Stimulated activated CD4-positive, alpha-beta T cell treated with anti-CD3 and anti-CD28 coated beads, Interleukin-2, amount 100 ng/mL, for 24 hours (primary cell): ENCODE measurements around the gene UBE2M.
"Not testable (repeated sequence)": the region's sequence is repeated elsewhere in the genome, so short reads cannot be mapped to it uniquely, and the experiment has no call there.

ENCODE experiments used
- DNase-seq, 2 donors: peaks; one replicate each; pipeline ENCODE4 v3.0.0-alpha.2; 2020

The UBE2M gene

DNA sequence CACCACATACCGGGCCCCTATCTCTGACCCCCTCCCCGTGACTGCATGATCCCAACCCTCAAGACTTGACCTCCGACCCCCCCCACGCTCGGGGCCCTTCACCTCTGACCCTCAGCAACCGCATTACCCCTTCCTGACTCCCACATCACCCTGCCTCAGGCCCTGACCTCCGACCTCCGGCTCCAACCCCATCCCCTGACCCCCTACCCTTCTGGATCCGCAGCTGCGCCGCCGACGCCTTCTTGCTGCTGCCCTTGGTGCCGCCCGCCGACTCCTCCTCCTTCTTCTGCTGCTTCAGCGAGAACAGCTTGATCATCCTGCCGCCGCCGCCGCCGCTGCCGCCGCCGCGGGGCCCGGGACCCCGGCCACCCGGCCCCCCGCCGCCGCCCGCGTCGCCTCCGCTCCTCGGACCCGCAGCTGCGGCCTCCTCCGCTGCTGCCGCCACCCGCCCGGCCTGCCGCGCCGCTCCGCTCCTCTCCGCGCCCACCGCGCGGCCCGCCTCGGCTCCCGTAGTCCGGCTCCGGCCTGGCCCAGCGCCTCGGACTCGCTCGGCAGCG, at the start of gene UBE2M:
Gene UBE2M, minus strand, starts transcription at position 546 of the 557 bp plus-strand sequence. Its CDS starts 230 bp downstream, at position 316.
- peak; percentile 63 to 65 for DNase-seq

DNA sequence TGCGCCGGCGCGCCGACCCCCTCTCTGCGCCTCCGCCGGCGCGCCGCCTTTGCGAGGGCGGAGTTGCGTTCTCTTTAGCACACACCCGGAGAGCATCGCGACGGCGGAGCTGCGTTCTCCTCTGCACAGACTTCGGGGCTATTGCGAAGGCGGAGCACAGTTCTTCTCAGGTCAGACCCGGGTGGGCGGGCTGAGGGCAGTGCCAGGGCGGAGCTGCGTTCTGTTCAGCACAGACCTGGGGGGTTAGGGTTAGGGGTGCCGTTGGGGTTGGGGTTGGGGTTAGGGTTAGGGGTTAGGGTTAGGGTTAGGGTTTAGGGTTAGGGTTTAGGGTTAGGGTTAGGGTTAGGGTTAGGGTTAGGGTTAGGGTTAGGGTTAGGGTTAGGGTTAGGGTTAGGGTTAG, 48.8 kb upstream of the UBE2M start:
- DNase-seq = not testable (repeated sequence)

DNA sequence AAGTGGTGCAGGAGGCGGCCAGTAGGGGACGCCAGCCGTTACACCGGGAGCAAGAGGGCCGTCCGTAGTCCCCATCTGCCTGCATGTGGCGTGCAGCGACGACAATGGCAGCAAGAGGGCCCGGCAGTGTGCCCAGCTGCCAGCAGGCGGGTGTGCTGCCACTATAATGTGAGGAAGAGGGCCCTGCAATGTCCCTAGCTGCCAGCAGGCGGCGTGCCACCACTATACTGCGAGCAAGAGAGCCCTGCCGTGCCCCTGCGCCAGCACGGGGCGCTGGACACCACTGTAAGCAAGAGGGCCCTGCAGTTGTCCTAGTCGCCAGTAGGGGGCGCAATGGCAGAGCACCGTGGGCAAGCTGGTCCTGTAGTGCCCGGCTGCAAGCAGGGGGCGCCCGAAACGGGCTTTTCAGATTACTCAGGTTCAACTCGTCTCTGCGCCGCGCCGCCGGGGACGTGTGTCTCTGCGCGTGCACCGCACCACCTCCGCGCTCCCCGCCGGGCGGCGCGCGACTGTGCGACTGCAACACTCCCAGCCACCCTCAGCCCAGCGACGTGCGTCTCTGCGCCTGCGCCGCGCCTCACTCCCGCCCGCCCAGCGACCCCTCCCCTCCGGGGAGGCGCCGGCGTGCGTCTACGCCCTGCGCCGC, 48.0 kb upstream of the UBE2M start:
- not testable (repeated sequence) for DNase-seq

DNA sequence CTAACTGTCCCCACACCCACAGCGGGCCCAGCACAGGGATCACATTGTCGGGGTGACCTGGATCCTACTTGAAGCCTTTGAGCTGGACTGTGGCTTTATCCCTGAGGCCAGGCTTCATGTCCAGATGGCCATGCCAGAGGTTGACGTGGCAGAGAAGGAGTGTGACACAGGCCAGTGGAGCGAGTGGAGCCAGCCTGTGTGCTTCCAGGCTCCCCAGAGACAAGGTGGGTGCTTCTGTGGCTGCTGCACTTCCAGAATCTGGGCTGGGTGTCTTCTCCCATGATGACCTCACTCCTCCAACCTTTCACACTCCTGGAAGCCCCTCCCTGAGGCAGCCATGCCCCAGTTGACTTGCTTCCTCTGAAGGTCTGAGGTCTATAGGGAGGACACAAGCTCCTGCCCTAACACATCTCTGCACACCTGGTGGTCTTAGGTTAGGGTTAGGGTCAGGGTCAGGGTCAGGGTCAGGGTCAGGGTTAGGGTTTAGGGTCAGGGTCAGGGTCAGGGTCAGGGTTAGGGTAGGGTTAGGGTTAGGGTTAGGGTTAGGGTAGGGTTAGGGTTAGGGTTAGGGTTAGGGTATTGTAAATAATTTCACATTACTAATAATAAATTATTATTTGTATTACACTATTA, 27.8 kb upstream of the UBE2M start:
- DNase-seq = no peak

DNA sequence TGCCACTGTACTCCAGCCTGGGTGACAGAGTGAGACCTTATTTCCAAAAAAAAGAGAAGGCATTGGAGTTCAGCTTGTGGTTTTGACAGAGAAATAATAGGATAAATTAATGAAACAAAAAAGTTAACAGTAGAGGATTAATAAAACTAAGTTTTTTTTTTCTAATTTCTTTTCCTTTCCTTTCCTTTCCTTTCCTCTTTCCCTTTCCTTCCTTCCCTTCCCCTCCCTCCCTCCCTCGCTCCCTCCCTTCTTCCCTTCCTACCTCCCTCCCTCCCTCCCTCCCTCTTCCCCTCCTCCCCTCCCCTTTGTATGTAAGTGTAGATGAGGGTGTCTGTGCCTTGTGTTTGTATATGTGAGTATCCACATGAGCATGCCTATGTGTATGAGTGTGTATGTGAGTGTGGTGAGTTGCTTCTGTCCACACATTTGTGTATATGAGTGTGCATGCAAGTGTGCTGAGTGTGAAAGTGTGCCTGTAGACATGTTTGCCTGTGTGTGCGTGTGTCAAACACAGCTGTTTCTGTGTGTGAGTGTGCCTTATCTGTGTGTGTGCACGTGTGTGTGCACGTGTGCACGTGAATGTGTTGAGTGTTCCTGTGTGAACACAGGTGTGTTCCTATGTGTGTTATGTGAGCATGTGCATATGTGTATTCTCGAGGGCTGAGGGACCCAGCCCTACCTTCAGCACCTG, 27.2 kb upstream of the UBE2M start:
- DNase-seq = no peak

DNA sequence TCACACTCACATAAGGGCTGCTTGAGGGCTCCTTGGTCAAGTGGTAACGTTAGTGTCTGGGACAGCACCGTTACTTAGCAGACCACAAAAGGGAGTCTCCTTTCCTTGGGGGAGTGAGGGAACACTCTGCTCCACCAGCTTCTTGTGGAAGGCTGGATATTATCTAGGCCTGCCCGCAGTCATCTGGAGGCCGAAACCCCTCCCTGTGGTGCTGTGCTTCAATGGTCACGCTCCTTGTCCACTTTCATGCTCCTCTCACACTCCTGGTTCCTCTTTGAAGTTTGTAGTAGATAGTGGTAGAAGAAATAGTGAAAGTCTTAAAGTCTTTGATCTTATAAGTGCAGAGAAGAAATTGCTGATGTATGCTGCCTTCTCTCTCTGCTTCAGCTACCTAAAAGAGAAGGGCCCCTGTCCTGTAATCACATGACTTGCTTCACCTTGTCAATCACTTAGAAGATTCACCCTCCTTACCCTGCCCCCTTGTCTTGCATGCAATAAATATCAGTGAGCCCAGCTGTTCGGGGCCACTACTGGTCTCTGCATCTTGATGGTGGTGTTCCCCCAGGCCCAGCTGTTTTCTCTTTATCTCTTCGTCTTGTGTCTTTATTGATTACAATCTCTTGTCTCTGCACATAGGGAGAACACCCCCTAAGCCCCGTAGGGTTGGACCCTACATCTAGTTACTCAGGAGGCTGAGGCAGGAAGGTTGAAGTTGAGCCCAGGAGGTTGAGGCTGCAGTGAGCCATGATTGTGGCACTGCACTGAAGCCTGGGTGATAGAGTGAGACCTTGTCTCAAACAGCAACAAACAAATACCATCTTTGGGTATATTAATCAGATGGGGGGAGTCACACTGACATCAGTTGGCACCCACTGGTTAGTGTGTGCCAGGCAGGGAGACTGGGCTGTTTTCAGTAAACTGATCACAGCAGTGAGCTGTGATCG, 26.4 kb upstream of the UBE2M start:
- DNase-seq = no peak

DNA sequence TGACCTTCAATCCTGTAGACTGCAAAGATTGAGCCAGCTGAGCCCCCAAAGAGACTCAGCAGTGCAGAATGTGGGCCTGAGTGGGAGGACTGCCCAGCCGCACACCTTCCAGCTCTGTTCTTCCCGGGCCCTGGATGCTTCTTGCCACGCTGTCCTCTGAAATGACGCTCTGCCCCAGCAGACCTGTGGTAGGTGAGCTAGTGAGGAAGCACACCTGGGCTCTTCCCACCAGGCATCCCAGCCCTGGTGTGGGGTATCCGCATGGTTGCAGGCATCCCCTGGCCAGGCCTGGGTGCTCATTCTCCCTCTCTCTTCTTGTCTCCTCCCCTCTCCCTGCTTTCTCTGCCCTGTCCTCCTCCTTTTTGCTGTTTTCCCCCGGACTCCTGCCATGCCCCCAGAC, 24.6 kb upstream of the UBE2M start:
- no peak for DNase-seq

DNA sequence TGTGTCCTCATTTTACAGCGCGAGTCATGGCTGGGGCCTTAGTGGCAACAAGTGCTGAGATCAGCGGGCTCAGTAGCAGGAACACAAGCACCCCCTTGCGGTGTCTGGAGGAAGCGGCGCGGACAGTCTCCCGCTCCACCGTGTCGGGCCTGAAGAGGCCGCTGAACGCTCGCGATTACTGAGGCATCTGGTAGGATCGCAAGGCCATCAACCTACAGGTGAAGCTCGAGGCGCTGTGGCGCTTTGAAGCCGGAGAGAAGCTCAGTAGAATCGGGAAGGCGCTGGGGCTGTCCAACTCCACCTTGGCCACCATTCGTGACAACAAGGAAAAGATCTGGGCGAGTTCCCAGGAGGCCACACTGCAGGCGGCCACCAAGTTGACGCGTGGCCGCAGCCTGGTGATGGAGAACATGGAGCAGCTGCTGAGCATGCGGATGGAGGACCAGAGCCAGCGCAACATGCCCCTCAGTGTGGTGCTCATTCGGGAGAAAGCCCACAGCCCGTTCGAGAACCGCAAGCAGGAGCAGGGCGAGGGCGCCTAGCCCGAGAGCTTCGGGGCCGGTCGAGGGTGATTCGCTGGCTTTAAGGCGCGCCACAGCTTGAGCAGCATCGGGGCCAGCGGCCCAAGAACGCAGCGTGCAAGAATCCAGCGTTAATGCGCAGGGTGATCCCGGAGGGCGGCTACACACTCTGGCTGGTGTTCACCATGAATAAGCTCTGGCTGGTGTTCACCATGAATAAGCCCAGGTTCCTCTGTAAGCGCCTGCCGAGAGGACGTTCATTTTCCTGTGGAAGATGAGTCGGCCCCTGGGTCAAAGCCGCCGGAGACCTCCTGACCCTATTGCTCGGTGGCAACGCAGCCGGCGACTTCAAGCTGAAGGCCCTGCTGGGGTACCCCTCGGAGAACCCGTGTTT, 23.1 kb upstream of the UBE2M start:
- DNase-seq = peak; percentile 93 to 94

DNA sequence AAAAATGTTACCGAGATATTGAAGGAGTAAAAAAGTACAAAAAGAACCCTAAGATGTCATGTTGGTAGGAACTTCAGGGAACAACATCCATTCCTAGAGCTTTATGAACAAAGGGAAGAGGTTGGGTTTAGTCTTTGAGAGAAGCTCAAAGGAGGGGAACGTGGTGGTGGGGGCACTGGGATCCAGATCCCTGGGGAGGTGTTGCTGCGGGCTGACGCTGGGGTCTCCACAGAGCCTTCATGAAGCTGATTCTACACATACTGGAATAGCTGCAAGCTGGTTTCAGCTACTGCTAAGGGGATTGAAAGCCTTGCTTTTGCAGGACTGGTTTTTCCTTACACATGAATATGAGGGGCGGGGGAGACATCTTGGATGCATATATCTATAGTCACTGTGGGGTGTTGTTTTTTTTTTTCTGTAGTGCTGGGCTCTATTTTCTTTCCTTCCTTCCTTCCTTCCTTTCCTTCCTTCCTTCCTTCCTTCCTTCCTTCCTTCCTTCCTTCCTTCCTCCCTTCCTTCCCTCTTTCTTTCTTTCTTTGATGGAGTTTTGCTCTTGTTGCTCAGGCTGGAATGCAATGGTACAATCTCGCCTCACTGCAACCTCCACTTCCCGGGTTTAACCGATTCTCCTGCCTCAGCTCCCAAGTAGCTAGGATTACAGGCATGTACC, 21.2 kb upstream of the UBE2M start:
- DNase-seq = no peak

DNA sequence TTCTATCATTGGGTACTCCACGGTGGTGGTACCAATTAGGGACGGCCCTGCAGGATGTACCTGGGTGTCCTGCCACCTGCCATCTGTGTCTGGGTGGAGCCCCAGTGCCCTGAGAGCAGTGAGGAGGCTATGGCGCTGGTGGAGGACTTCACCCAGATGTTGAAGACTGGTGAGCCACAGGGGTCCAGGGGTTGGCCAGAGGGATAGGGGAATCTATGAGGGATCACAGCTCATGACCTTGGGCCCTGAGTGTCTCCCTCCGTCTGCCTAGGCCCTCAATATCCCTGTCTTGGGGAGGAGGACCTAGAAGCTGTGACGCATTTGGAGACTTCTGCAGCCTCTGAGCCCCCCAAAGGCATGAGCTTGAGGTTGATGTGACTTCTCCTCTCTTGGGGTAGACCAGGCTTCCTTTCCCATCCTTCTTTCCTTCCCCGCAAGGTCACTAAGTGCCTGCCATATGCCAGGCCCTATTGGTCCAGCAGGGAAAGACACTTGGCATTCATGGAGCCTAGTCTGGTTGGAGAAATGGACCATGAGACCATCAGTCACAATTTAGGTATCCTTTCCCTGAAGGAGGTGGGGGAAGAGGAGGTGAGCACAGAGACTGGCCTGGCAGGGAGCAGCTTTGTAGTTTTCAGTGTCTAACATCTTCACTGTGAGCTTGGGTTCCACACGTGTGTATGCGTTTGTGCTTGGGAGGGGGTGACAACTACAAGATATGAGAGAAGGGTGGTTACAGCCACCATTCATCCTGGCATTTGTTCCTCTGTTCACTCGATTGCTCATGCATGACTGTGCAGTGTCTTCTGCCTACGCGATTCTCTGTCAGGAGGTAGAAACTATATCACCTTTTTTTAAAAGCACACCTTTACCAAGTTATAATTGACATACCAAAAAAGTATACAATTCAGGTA, 19.9 kb upstream of the UBE2M start:
- DNase-seq = peak in 1 of 2 donors; percentile 49

DNA sequence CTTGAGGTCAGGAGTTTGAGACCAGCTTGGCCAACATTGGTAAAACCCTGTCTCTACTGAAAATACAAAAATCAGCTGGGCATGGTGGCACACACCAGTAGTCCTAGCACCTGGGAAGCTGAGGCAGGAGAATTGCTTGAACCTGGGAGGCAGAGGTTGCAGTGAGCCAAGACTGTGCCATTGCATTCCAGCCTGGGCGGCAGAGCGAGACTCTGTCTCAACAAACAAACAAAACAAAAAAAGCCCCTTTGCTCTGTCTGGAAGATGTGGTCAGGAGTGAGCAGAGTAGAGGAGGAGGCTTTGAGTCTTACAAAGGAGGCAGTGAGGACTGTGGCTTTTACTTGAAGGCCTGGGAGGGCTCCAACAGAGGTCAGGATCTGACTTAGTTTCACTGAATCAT, 19.2 kb upstream of the UBE2M start:
- DNase-seq = not testable (repeated sequence)

DNA sequence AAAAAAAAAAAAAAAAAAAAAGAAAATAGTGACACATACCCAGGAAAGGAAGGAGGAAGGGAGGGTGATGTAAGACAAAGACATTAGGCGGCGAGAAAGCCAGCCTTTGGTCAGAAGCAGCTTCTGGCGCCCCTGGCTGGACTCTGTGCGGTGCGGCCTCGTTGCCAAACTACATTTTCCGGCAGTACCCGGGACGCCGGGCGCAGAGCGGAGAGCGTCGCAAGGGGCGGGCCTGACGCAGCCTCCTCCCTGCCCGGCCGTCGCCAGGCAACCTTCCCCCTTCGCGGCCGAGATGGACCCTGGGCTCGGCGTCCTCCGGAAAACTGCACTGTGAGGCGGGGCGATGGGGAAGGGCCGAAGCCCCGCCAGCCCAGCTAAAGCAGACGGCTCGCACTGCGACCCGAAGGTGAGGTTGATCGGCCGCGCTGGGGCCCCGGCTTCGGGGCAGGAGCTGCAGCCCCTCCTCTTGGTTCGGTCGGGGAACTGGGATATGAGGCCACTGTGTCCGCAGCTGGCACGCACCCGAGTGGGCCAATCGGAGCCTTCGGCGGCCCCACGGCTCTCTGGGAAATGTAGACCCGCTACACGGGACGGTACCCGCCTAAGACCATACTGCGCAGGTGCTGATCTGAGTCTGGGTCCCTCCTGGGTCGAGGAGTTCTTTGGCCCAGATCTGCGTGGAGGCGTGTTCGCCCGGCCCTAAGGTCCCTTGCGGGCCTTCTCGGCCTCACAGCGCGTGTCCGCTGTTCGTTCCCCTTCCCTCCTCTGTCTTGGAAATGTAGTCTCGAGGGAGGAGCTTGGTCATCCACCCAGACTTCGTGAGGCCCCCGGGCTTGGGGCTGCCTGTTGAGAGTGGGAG, 17.0 kb upstream of the UBE2M start:
- DNase-seq = peak; percentile 79 to 83

DNA sequence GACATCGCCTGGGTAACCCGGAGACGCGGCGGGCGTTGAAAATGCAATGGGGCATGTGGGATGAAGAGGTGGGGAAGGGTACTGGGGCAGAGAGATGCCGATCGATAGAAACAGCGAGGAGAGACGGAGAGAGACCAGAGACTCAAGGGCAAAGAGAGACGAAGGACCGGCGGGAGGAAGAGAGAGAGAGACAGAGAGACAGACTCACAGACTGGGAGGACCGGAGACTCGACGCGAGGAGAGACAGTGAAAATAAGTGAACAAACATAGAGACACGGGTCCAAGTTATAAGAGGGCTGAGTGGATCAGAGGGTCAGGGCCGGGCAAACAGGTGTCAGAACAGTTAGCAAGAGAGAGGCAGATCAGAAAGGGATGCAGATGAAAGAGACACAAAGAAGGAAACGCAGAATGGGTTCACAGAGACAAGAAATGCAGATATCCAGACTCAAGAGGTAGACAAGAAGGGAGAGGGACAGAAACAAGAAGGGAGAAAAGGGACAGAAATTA, 15.3 kb upstream of the UBE2M start:
- no peak for DNase-seq

DNA sequence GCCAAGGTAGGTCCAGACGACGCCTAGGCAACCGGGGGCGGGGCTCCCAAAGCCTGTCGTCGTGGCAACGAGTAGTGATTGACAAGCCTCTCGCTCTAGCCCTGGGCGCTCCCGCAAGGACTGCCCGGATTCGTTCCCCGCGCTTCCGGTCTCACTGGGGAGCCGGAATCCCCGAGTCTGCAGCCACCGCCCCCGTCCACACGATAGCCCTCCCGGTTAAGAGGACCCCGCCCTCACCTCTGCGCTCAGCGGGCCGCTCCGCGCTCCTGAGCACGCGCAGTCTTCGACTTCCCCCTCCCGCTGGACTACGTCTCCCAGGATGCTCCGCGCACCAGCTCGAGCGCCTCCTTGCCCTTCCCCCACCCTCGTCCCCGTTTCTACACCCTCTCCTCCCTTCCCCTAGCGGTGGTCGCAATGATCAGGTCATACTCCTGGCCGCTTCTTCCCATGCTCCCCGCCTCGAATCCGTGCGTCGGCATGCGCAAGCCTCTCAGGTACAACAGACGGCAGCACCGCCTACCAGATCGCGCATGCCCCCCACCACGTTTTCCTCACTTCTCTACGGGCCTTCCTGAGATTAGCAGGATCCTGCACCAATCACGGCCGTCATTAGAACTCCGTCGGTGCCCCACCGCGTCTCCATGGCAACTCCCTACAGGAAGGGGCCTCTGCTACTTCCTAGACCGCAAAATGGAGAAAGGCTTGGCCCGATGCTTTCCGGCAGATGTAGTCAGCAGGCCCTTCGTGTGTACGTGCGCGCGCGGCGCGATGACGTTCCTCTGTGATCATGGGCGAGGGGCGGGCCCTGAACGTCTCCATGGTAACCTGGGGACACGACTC, 14.6 kb upstream of the UBE2M start, which contains the start of gene MZF1:
Gene MZF1, minus strand, starts transcription at position 518 of the 840 bp plus-strand sequence. CDS start 1,946 bp downstream, outside the sequence.
- peak; percentile 99 for DNase-seq

DNA sequence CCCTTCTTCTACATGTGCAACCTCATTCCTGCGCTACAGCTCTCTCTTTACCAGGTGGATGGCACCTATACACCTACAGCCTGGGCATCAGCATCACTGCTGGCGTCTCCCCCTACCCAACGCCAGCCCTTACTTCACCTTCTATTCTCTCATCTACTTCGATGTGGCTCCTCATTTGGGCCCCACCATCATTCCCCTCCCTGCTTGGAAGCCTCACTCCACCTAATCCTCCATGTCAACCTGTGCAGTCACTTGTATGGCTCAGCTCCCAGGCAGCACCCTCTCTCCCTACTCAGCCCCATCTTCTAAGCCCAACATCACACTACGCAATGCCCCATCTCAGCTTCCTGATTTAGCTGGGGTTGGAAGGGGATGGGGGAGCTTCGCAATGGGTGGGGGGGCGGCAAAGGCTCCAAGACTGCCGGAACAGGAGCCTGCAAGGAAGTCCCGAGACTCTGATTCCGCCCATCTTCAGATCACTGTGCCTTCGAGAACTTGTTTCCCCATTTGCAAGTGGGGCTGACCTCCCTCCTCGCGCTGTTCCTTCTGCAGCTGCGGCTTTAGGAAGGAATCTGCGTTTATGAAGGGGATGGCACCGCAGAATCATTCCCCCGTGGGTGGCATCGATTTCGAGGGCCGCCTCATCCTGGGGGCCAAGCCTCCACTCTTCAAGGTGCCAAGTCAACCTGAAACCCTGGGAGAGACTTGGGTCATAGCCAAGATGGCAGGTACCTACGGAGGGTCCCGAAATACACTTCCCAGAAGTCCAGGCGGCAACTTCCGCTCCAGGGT, 13.8 kb upstream of the UBE2M start:
- no peak for DNase-seq

DNA sequence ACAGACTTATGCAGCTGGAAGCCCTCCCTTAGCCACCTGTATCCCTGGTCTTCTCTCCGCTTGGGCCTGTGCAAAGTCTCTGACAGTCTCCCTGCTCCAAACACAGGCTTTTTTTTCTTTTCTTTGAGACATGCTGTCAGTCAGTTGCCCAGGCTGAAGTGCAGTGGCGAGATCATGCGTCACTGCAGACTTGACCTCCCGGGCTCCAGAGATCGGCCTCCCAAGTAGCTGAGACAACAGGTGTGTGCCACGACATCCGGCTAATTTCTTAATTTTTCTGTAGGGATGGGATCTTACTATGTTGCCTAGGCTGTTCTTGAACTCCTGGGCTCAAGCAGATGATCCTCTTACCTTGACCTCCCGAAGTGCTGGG, 13.2 kb upstream of the UBE2M start:
- no peak for DNase-seq
